Stimulated activated CD8-positive, alpha-beta memory T cell treated with anti-CD3 and anti-CD28 coated beads, Interleukin-15, amount 100 ng/mL, for 24 hours (primary cell): Measurements from ENCODE around the gene COL5A1.
"Not testable (repeated sequence)": the region's sequence is repeated elsewhere in the genome, so short reads cannot be mapped to it uniquely, and the experiment has no call there.

Experiments
- DNase-seq: peaks from one replicate; pipeline ENCODE4 v3.0.0-alpha.2; 2020; ENCODE audit warnings: low read depth

COL5A1 gene

DNA sequence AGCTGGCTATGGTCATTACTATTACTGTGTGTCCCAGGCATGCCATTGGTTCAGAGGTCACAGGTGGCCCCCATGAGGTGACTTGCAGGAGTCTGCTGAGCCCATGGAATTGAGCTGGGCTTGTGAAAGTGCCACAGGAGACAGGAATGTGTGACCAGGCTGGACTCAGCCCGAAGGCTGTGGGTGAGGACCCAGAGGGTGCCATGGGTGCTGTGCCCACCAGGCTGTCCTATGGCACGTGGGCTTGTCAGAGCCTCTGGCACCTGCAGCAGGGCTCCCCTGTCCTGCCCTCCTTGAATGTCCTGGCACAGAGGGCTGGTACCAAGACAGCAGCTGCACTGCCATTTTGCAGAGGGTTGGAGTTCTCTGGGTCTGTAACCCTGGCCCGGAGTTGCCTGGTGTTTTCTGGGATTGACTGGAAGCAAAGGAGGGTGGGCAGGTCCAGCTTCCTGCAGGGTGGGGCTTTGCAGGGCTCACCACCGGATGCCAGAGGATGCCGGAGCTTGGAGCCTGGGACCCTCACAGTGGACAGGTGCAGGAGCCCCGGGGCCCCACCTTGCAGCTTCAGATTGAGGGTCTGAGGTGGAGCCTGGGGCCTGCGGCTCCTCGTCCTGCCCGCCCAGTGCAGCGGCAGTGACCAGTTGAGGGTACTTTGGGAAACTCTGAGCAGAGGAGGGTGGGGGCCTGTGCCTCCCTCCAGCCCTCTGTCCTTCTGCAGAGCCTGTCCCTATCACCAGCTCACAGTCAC, 14.2 kb downstream of the COL5A1 start:
- DNase-seq: no peak

DNA sequence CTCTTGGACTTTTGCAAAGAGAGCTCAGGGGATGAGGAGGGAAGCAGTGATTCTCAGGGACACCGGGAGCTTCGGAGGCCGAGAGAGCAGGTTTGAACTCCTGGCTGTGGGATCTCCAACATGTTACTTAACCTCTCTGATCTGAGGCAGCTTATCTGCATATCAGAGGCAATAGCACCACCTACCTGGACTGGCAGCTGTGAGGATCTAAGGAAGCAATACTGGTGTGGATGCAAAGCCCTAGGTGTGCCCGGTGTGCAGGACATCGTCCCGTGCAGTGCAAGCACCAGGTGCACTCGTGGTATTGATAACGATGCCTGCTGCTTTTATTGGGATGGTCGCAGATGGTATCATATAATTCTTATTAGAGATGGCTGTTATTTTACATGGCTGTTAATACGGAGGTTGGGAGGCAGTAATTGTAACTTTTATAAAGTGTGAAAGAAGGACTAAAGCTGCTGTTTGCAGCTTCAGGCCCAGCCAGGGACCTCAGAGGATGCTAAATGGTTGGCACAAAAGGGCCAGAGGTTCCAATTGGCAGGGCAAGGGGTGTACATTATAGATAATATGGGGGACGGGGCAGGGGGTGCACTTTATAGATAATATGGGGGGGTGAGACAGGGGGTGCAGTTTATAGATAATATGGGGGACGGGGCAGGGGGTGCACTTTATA, 14.9 kb downstream of the COL5A1 start:
- no peak for DNase-seq

DNA sequence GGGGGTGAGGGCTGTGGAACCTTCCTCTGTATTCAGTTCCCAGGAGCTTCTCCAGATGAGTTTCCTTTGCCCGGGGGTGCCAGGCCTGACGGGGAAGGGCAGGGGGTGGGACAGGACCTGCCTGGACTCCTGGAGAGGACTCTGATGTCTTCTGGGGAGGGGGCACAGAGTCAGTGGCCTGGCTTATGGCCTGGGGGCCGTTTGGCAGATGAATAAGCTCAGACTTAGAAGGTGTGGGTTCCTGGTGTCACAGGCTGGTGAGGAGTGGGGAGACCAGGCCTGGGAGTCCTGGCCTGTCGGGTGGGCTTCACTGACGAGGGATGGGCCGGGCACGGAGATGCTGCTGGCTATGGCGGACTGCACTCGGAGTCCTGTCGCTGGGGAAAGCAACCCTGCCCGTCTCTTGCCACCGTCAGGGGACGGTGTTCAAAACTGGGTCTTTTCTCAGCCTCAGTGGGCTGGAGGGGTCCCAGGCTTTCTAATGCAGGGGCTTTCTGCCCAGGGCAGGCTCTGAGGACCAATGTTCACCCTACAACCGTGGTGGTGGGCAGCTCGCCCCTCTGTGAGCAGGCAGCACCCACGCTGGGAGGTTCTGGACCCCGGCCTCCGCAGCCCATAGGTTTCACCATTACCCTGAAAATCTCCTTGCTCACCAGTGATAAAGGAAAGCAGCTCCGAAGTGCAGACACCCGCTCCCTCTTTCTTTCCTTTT, 16.2 kb downstream of the COL5A1 start:
- DNase-seq: no peak

DNA sequence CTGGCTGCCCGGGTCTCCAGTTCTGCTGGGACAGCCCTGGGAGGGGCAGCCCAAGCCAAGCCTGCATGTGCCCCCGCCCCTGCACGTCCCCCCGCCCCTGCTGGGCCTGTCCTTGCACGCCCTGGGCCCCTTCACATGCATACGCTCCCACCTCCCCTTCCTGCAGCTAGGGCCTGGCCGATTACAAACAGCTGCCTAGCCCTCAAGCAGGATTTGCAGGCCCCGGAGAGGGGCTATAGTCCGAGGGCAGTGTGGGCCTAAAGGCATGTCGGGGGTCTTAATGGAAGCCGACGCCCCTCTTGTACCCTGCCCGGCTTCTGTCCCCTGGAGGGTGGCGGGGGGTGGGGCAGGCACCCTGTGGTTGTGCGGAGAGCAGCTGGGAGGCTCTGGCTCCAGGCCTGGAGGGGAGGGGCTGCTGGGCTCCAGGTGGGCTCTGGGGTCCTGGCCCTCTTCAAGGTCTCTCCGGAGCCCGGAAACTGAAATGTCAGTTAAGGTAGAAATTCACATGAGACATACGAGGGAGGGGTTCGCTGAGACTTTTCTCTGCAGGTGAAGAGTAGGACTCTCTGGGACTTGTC, 16.9 kb downstream of the COL5A1 start:
- DNase-seq: no peak

DNA sequence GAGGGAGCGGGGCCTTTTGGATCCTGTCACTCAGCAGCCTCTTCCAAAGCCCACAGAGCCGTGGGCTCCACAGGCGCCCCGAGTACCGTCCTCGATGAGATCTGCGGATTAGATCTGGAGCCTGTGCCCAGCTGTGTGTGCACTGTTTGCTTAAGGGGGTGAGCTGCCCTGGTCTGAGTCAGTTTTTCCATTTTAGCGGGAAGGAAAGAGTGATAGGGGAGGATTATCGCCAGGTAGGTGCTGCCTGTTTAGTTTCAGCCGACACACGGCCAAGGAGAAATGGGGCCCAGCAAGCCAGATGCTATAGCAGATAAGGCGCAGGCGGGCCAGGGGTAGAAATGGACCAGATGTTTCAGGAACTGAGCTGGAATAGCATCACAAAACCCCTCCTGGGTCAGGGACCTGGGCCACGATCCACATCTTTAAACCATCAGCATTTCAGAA, 18.1 kb downstream of the COL5A1 start:
- no peak for DNase-seq

DNA sequence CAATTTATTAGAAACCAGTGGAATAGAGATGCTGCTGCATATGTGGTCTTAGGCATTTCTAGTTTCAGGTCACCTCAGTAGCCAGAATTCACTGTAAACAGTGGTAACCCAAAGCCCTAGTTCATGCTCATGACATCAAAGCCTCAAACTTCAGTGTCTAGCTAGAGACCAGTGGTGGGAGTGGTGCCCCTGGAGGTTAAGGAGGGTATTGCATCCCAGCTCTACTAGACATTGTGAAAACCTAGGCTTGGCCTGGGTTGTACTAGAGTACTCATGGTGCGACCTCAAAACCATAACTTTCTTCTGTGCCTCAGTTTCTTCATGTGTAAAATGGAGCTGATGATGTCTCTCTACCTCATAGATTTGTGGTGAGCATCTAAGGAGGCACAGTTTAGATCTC, 18.8 kb downstream of the COL5A1 start:
- DNase-seq: no peak

DNA sequence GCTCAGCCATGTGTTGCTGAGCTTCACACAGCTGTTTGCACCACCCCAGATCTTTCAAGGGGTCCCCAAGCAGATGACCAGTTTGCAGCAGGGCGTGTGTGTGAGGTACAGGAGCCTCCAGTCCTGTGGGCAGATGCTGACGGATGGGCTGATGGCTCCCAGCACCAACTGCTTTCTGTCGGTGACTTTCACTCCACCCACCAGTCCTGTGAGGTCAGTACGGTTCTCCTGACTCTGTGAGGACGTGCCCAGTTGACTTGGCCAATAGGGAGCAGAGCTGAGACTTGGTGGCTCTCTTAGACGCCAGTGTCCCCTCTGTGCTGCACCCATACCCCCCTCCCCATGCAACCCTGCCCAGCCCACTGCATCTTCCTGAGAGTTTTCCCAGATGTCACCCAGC, 19.7 kb downstream of the COL5A1 start:
- DNase-seq: no peak

DNA sequence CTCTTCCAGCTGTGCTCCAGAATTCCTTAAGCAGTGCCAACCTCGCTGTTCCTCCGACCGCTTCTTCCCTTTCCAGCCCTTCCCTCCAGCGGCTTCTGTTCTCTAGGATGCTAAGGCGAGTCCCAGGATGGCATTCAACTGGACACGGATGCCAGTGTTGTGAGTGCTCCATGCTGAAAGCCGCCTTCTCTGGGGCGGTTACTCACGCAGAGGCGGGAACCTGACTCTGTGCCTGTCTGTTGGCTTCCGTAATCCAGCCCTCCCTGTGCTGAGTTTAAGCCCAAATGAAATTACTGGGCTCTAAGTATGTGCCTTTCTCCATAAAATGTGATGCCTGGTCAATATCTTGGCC, 20.2 kb downstream of the COL5A1 start:
- no peak for DNase-seq

DNA sequence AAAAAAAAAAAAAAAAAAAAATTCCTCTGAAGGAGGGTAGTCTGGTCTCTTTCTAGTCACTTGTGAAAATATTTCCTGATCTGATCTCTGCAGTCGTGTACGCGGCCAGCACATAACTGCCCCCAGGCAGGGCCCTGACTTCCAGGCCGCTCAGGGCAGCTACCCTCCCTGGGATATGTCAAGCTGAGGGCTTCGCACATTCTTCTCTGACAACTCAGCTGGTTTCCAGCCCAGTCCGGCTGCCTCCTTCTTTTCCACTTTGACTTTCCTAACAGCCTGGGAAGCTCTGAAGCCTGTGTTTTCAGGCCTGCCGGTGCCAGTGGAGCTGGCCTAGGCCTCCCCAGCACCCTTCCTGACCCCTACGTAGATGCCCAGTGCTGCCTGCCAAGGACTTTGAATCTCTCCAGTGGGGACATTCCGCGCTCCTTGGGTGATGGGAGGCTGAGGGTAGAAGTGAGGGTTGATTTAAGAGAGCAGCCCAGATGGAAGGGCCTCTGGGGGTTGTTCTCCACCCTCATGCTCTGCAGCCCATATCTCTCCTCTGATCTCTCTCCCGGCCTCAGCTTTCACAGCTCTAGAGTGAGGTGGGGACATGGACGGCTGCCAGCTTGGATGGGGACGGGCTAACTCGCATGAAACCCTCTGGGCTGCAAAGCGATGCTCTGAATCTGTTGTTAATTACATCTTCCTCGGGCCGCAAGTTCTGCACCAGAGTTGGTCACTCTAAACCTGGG, 20.7 kb downstream of the COL5A1 start:
- DNase-seq: no peak

DNA sequence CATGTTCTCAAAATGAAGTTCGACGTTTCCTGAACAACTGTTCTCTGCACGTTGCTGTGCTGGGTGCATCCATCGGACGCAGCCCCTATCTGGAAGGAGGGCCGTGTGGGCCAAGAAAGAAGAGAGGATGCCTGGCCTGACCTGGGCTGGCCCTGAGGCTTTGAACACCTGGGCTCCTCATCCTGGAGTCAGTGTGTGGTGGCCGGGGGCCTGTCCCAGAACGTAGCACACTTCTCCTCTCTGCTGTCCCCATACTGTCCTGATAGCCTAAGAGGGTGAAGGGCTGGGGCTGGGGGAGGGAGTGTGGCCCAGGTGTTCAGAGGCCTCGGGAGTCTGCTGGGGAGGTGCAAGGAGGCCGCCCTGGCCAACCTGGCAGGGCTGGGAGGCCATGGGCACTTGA, 21.5 kb downstream of the COL5A1 start:
- DNase-seq: no peak

DNA sequence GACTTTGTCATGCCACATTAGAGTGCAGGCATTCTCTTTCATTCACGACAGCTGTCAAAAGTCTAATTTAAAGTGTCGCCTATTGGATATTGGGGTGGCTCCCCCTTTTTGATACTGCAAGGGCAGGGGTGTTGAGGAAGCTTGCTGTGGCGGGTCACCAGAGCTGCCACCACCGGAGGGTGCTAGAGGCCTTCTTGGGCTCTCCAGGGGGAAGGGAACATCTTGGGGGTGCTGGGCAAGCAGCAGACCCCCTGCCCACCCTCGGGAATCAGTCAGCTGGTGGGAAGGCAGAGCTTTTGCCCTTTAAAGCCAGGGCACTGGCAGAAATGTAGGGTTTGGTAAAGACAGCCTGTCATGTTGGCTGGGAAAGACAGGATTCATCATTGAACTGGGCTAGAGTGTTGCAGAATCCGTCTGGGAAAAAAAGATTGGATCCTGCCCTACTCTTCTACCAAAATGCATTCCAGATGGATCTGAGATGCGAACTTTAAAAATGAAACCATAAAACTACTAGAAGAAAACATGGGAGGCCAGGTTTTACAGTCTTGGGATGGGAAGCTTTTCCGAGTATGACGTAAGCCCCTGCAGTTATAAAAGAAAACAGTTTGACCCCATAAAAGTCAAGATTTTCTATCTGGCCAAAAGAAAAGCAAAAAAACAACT, 22.3 kb downstream of the COL5A1 start:
- no peak for DNase-seq

DNA sequence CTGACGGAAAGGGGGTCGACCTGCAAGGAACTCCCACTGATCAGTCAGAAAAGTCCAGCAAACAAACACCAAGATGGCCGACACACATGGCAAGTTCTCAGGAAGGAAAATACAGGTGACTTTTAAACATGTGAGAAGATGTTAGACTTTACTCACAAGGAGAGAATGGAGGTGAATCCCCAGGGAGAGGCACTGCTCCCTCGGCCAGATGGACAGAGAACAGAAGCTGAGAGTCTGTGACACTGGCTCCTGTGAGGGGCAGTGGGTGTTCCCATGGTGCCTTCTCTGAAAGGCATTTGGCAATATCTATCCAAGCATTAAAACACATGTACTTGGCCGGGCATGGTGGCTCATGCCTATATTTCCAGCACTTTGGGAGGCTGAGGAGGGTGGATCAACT, 22.8 kb downstream of the COL5A1 start:
- no peak for DNase-seq

DNA sequence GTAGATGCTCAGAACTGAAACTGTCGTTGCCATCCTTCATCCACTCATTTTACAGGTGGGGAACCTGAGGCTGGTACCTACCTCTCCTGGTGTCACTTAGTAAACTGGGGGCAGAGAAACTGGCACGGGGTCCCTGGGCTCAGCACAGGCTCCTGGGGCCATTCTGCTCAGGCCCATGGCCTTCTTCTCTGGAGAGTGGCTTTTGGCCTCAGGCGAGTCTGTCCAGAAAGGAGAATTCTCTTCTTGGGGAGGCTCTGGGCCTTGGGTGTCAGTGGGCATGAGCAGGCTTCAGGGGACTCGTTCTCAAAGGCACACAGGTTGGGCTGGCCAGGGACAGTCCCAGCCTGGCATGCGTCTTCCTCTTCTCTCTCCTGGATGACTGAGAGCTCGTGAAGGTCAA, 24.6 kb downstream of the COL5A1 start:
- DNase-seq: no peak

DNA sequence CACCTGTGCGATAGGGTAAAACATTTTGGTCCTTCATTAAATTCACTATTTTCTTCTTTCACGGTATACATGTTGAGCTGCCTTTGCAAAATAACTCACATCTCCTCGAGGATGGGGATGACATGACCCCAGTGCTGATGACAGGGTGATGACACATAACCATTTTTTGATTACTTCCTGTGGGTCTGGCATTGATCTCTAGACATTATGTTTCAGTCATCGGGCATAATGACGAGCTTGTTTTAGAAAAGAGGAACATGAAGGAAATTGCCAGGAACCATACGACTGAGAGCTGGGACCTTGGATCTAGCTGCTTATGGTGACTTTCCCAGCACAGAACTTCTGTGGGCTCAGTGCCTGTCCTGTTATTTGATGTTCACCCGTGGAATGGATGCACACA, 25.2 kb downstream of the COL5A1 start:
- no peak for DNase-seq

DNA sequence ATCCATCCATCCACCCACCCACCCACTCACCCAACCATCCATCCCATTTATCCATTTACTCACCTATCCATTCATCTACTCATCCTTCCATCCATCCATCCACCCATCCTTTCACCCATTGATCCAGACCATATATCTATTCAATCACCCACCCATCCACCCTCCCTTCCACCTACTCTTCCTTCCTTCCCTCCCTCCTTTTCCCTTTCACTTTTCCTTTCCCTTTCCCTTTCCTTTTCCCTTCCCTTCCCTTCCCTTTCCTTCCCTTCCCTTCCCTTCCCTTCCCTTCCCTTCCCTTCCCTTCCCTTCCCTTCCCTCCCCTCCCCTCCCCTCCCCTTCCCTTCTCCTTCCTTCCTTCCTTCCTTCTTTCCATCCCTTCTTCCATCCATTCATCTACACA, 27.4 kb downstream of the COL5A1 start:
- DNase-seq: not testable (repeated sequence)

DNA sequence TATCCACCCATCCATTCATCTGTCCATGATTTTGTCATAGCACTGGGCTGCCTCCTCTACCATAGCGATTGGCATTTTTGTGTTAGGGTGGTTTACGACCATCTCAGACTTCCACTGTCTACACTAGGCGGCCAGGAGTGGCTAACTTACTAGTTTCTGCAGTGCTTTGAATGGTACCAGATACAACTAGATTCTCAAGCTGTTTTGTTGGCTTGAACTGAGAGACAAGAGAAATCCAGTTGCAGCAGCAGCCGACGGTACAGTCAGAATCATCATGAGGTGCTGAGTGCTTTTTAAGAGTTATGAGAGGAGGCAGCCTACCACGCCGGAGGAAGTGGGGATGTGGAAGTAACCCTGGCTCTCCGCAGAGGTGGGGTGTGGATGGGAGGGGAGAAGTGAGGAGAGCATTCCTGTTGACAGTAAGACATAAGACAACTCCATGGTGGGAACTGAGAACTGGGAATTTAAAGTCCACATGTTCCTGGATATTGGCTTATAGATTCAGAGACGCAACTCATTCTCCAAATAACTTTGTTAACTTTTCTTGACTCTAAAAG, 27.9 kb downstream of the COL5A1 start:
- DNase-seq: no peak

DNA sequence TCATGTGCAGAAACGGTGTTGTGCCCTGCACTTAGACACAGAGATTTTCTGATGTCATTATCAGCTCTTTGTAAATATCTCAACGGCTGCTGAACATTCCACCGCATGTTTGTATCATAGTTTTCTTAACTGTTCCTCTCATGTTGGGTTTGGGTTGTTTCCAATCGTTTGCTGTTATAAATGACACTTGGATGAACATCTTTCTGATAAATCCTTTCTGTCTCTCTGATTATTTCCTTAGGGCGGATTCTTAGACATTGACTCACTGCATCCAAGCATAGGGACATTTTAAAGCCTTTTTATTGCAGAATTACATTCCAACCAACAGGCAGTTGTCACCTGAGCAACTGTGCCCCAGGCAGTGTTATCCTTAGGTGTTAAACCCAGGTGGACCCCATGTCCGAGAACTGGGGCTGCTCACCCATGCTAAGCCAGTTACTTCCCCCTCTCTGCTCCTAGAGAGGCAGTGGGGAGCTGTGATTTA, 28.5 kb downstream of the COL5A1 start:
- no peak for DNase-seq

DNA sequence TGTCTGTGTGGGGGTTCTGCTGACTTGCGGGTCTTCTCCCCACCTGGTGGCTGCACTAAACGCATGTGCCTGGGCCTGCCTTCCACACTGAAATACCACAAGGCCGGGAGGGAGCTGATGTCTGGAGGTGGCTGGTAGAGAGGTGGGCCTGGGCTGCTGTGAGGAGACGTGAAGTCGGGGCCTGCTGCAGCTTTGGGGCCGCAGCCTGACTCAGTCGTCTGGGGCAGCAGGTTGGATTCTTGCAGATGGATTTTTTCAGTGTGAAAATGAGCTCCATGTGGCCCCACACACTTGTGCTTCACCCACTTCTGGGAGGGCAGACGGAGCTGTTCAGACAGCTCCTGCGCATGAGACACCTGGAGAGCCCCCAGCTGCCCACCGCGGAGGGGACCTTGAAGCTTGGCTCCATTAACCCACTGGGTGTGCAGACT, 29.3 kb downstream of the COL5A1 start:
- no peak for DNase-seq

DNA sequence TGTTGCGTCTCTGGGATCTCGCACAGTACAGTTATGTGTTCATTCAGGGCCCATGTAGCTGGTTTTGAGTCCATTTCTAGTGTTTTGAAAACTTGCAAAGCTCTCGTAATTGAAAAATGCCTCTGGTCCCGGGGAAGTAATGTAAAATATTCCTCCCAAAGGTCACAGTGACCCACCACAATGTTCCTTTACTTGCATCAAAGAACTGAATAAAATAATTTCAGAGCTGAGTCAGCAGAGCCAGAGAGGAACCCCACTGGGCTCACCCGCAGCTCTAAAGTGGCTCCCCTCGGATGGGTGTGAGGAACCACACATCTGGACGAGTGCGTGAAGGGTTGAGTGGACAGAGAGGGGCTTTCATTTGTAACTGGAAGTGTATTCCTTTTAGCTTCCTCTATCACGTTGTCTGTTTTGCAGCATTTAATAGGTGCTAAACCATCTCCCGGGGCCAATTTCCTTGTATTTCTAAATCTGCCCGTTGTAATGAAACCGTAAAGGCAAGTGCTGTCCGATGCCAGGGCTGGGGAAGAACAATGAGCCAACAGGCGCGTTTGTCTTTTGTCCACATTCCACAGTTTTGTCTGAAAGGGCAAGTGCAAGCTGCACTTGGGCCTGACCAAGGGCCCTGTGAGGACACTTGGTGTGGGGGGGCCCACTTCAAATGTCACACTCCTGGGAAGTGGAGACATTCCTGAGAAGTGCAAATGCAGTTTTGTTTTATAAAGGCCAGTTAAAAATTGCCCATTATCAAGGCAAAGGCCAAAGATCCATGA, 29.9 kb downstream of the COL5A1 start:
- DNase-seq: no peak

DNA sequence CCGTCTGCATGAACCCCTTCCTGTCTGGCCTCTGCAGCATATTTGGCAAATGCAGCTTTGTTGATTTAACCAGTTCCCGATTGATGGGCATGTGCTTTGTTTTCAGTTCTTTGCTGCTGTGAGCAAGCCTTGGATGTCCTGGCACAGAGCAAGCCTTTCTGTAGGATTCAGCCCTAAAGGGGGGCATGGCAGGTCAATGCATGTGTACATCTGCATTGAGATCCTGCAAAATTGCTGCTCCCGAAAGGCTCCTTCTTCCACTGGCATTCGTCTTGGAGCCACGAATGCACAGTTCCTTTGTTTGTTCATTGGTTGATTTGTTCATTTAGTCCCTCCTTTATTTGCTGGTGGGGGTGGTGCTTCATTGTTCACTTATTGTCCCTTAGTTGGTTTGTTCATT, 34.8 kb downstream of the COL5A1 start:
- DNase-seq: no peak
